Endodermal cell (in vitro differentiated cells): ENCODE results near the gene LRRTM2. TPM values are rescaled to one million over a fixed set of nuclear protein-coding genes. Genes with fewer than 3 reads are reported as not detected.

Source experiments
- DNase-seq: peaks from one replicate; pipeline ENCODE4 v3.0.0-alpha.2; 2017
- H3K27ac ChIP-seq: 2 replicates; pipeline ENCODE4 v1.5.1; 2013; ENCODE audit warnings: mild to moderate bottlenecking, low read depth, low read length, moderate library complexity
- H3K27me3 ChIP-seq: 2 replicates; pipeline ENCODE4 v1.6.1; 2013; ENCODE audit warnings: mild to moderate bottlenecking, low read length, moderate library complexity; ENCODE audit not compliant: insufficient read depth, control insufficient read depth, poor library complexity, severe bottlenecking
- H3K36me3 ChIP-seq: 2 replicates; pipeline ENCODE4 v1.7.0; 2013; ENCODE audit warnings: mild to moderate bottlenecking, low read length, moderate library complexity; ENCODE audit not compliant: control insufficient read depth, insufficient read depth
- H3K4me1 ChIP-seq: one replicate; pipeline ENCODE4 v1.7.0; 2013; ENCODE audit warnings: low read length; ENCODE audit not compliant: control insufficient read depth, insufficient read depth
- H3K4me3 ChIP-seq: 2 replicates; pipeline ENCODE4 v1.5.1; 2013; ENCODE audit warnings: mild to moderate bottlenecking, low read length, moderate library complexity
- H3K9ac ChIP-seq: 2 replicates; pipeline ENCODE4 v1.6.1; 2013; ENCODE audit warnings: mild to moderate bottlenecking, low read length, moderate library complexity; ENCODE audit not compliant: poor library complexity, severe bottlenecking; ENCODE audit errors: extremely low read depth
- H3K9me3 ChIP-seq: 2 replicates; pipeline ENCODE4 v1.6.1; 2013; ENCODE audit warnings: mild to moderate bottlenecking, low read length, moderate library complexity; ENCODE audit not compliant: control insufficient read depth
- H3K27ac Mint-ChIP-seq: 2 replicates; pipeline ENCODE4 v1.8.0; 2020; ENCODE audit warnings: mixed read lengths
- H3K27me3 Mint-ChIP-seq: 2 replicates; pipeline ENCODE4 v1.8.0; 2021; ENCODE audit warnings: mild to moderate bottlenecking, mixed read lengths; ENCODE audit not compliant: insufficient read depth
- H3K36me3 Mint-ChIP-seq: 2 replicates; pipeline ENCODE4 v1.8.0; 2020; ENCODE audit warnings: low read depth, mixed read lengths
- H3K4me1 Mint-ChIP-seq: 2 replicates; pipeline ENCODE4 v1.8.0; 2020; ENCODE audit warnings: mixed read lengths
- H3K4me3 Mint-ChIP-seq: 2 replicates; pipeline ENCODE4 v1.8.0; 2020; ENCODE audit warnings: mild to moderate bottlenecking, moderate library complexity, mixed read lengths
- H3K9me3 Mint-ChIP-seq: 2 replicates; pipeline ENCODE4 v1.8.0; 2020; ENCODE audit warnings: mild to moderate bottlenecking, mixed read lengths
- whole genome bisulfite sequencing, 2 experiments: methylation state at CpG; one replicate each; pipeline versions ENCODE4 v1.1.5 to v1.1.7; 2013; ENCODE audit warnings: missing lambda C conversion rate in 2 of 2, mixed read lengths in 1 of 2; ENCODE audit not compliant: insufficient coverage in 1 of 2, insufficient read length in 1 of 2; 5-methylcytosine and 5-hydroxymethylcytosine counted together
- total RNA-seq, 2 donors: library from RNA; stranded (reverse); fragmentation: NEBNext Ultra II Directional in 1 of 2; extraction: Animal tissue kit (Norgen Biotek cat#: 25700) in 1 of 2; gene quantifications; 2 replicates in 1 of 2; 3 replicates in 1 of 2; pipeline ENCODE4 v1.2.1, GENCODE V29; 2021
- TF ChIP-seq, protein P1 (sequence below): fragments of 200-600 bp; sonication (generic); conservative IDR thresholded peaks from 2 replicates; pipeline ENCODE4 v1.5.0; 2021; ENCODE audit warnings: antibody characterized with exemption, mild to moderate bottlenecking

LRRTM2 gene
- total RNA-seq, 2 donors from 2014 or later = not detected

DNA sequence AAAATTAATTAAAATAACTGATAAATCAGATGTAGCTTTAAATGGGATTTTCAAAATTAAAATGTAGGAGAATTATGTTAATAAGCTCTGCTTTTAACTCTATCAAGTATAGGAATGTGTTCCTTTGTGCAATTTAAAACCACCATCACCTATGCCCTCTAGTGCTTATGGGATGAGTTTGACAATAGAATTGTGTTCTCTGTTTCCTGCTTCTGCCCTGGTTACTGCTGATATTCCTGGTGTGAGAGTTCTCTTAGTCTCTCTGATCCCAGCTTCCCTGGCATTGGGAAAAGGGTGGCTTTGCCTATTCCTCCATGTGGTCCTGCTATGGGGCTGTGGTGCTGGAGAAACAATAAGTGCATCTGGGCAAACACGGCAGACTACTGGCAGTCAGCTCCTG lies 8.1 kb downstream of the LRRTM2 start:
- peaks cover 23% of the 10 kb centered on the region for H3K36me3 ChIP-seq
- TF ChIP-seq, protein P1, sequence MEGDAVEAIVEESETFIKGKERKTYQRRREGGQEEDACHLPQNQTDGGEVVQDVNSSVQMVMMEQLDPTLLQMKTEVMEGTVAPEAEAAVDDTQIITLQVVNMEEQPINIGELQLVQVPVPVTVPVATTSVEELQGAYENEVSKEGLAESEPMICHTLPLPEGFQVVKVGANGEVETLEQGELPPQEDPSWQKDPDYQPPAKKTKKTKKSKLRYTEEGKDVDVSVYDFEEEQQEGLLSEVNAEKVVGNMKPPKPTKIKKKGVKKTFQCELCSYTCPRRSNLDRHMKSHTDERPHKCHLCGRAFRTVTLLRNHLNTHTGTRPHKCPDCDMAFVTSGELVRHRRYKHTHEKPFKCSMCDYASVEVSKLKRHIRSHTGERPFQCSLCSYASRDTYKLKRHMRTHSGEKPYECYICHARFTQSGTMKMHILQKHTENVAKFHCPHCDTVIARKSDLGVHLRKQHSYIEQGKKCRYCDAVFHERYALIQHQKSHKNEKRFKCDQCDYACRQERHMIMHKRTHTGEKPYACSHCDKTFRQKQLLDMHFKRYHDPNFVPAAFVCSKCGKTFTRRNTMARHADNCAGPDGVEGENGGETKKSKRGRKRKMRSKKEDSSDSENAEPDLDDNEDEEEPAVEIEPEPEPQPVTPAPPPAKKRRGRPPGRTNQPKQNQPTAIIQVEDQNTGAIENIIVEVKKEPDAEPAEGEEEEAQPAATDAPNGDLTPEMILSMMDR = no peak
- no peak overlapping the region for H3K4me3 Mint-ChIP-seq

DNA sequence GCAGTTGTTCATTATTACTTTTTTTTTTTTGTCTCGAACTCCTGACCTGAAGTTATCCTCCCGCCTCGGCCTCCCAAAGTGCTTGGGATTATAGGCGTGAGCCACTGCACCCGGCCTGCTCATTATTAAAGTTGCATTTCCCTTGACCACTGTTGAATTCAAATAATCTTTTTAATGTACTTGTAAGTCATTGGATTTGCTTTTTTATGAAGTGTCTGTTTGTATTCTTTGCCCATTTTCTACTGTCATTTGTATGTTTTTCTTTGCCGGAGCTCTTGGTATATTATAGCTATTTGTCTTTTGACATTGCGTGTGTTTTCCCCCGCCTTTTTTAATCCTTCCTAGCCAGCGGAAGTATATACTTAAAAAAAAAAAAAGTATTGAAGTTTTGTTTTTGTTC lies 22.0 kb downstream of the LRRTM2 start:
- Histone ChIP-seq H3K36me3 (peaks cover 13% of the 10 kb centered on the region), H3K27me3 (no peaks in the 10 kb centered on the region), H3K9me3 (no peaks in the 10 kb centered on the region), H3K9ac (no peak overlapping the region), H3K4me1 (no peaks in the 10 kb centered on the region), H3K27ac (no peak overlapping the region), H3K4me3 (no peak overlapping the region)
- Mint-ChIP-seq H3K27ac (no peak overlapping the region), H3K4me1 (peaks cover 35% of the 10 kb centered on the region), H3K9me3 (no peaks in the 10 kb centered on the region), H3K27me3 (no peaks in the 10 kb centered on the region), H3K36me3 (peaks cover 15% of the 10 kb centered on the region), H3K4me3 (no peak overlapping the region)
- 83 to 86% methylated on average over 4 to 8 of the region's 9 CpGs for WGBS, 2 experiments
- DNase-seq = no peak
- TF ChIP-seq, protein P1 = no peak

More for the DNA sequence above, 8.1 kb downstream of the LRRTM2 start:
- Mint-ChIP-seq H3K27me3 (no peaks in the 10 kb centered on the region), H3K9me3 (peaks cover 20% of the 10 kb centered on the region), H3K4me1 (peaks cover 45% of the 10 kb centered on the region), H3K36me3 (peaks cover 28% of the 10 kb centered on the region), H3K27ac (no peak overlapping the region)
- Histone ChIP-seq H3K4me1 (peaks cover 15% of the 10 kb centered on the region), H3K4me3 (no peak overlapping the region), H3K27me3 (no peaks in the 10 kb centered on the region), H3K9ac (no peak overlapping the region), H3K9me3 (peaks cover 26% of the 10 kb centered on the region), H3K27ac (peak overlapping the region; percentile 44)
- DNase-seq = no peak
- 95 to 100% methylated on average over 1 of the region's 1 CpG for WGBS, 2 experiments

DNA sequence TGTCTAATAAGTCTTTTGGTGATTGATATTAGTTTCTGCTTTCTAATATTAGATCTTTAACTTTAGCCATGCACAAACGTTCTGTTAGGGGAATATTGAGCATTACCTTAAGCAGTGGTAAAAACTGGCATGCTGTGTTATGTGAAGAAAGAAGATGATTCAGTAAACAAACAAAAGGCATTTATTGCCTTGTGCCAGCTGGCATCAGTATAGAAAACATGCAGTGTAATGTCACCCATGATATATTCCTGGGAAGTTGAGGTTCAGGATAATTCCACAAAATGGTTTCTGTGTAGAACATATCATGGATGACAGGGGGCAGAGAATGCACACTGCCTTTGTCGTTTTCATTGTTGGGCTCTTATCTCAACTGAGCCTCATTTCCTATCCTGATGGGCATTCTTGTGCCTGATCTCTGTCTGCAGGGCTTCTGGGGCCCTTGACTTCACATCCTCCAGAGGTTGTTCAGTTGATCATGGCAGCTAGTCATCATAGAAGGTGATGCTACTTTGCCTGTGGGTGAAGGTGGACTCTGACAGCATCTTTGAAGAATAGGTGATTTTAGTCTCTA lies 24.2 kb downstream of the LRRTM2 start:
- no peak for DNase-seq
- Histone ChIP-seq H3K9me3 (no peaks in the 10 kb centered on the region), H3K27ac (no peak overlapping the region), H3K4me1 (no peaks in the 10 kb centered on the region), H3K27me3 (no peaks in the 10 kb centered on the region), H3K36me3 (peaks cover 7% of the 10 kb centered on the region), H3K9ac (no peak overlapping the region), H3K4me3 (no peak overlapping the region)
- Mint-ChIP-seq H3K36me3 (peaks cover 8% of the 10 kb centered on the region), H3K27me3 (no peaks in the 10 kb centered on the region), H3K27ac (peak overlapping the region; percentile 31), H3K4me3 (no peak overlapping the region), H3K4me1 (peaks cover 43% of the 10 kb centered on the region), H3K9me3 (no peaks in the 10 kb centered on the region)
- 82 to 94% methylated on average over 2 of the region's 2 CpGs for WGBS, 2 experiments
- TF ChIP-seq, protein P1 = no peak
